GM12878 (cell line): Measurements from ENCODE around the gene GUCA1A. TPM values are rescaled to one million over a fixed set of nuclear protein-coding genes. Genes with fewer than 3 reads are reported as not detected.

Experiments used
- ATAC-seq: fragments of 200-7000 bp; cut with Tn5 transposase; 3 replicates; pipeline ENCODE4 v1.9.1; 2020; ENCODE audit warnings: mild to moderate bottlenecking, moderate library complexity
- BruUV-seq: library from RNA; stranded (reverse); fragments of 400-500 nt; replicated peaks from 2 replicates; lab custom pipeline; 2021; lab: Mats Ljungman, UMichigan
- CTCF ChIA-PET: fragments of 300-600 bp; sonication (Branson Sonifier 250); formaldehyde crosslinking; extraction: SDS; loops from one replicate; lab custom pipeline; 2021; ENCODE audit warnings: inconsistent platforms; lab: Yijun Ruan, JAX
- POLR2A ChIA-PET: fragments of 350-600 bp; formaldehyde crosslinking; extraction: SDS; loops from one replicate; lab custom pipeline; 2021; ENCODE audit warnings: inconsistent platforms; lab: Charles Lee
- RAD21 ChIA-PET: fragments of 300-600 bp; sonication (Branson Sonifier 250); formaldehyde crosslinking; loops from one replicate; lab custom pipeline; 2023; ENCODE audit warnings: antibody characterized with exemption; ENCODE audit not compliant: unreplicated experiment; lab: Charles Lee
- SMC1A ChIA-PET: fragments of 300-600 bp; sonication (Branson Sonifier 250); formaldehyde crosslinking; loops from one replicate; lab custom pipeline; 2023; ENCODE audit not compliant: unreplicated experiment, uncharacterized antibody; lab: Charles Lee
- DNase-seq: peaks from one replicate; pipeline ENCODE4 v3.0.0-alpha.2; 2011; ENCODE audit warnings: low read depth, low spot score
- FAIRE-seq: peaks from 3 replicates; lab custom pipeline; 2011; peaks lifted over from hg19 to GRCh38; lab: Jason Lieb, UNC
- H2AFZ ChIP-seq: 2 replicates; pipeline ENCODE4 v1.6.0; 2011; ENCODE audit warnings: low read depth, low read length, control low read depth; ENCODE audit not compliant: control insufficient read depth
- H3K27ac ChIP-seq: 2 replicates; pipeline ENCODE4 v1.5.1; 2011; ENCODE audit warnings: control low read depth; ENCODE audit not compliant: control insufficient read depth, insufficient read depth
- H3K27me3 ChIP-seq, 2 experiments: replicated peaks in 1 of 2; 2 replicates each; pipeline versions ENCODE4 v1.6.0 to v1.6.1; 2011; ENCODE audit warnings: low read length in 1 of 2; ENCODE audit not compliant: control insufficient read depth in 2 of 2, insufficient read depth in 2 of 2
- H3K36me3 ChIP-seq, 2 experiments: 2 replicates each; pipeline ENCODE4 v1.5.1; 2011; ENCODE audit warnings: low read length in 1 of 2; ENCODE audit not compliant: control insufficient read depth in 2 of 2, insufficient read depth in 2 of 2
- H3K4me1 ChIP-seq: 2 replicates; pipeline ENCODE4 v1.6.1; 2011; ENCODE audit warnings: mild to moderate bottlenecking, low read length, moderate library complexity, mixed read lengths; ENCODE audit not compliant: control insufficient read depth, insufficient read depth
- H3K4me2 ChIP-seq: 2 replicates; pipeline ENCODE4 v1.6.0; 2011; ENCODE audit warnings: control low read depth; ENCODE audit not compliant: control insufficient read depth, insufficient read depth
- H3K4me3 ChIP-seq: fragments of 200-600 bp; sonication (generic); 2 replicates; pipeline ENCODE4 v1.5.1; 2016
- H3K79me2 ChIP-seq: 2 replicates; pipeline ENCODE4 v1.6.0; 2011; ENCODE audit warnings: low read length; ENCODE audit not compliant: control insufficient read depth, insufficient read depth
- H3K9ac ChIP-seq: 2 replicates; pipeline ENCODE4 v1.8.0; 2011; ENCODE audit warnings: low read length, control low read depth, mixed read lengths; ENCODE audit not compliant: control insufficient read depth, insufficient read depth
- H3K9me3 ChIP-seq: replicated peaks from 3 replicates; pipeline ENCODE4 v1.5.1; 2011; ENCODE audit warnings: mild to moderate bottlenecking, low read length; ENCODE audit not compliant: control insufficient read depth, insufficient read depth
- H4K20me1 ChIP-seq: 2 replicates; pipeline ENCODE4 v1.6.0; 2011; ENCODE audit not compliant: control insufficient read depth, insufficient read depth
- ASH2L ChIP-seq: fragments of 300-600, 200-600 bp; sonication (generic); IDR thresholded peaks from 2 replicates; pipeline ENCODE4 v1.6.1; 2017; ENCODE audit warnings: low read depth, mild to moderate bottlenecking, borderline replicate concordance
- BCL11A ChIP-seq: IDR thresholded peaks from 2 replicates; pipeline ENCODE4 v1.6.1; 2011; ENCODE audit warnings: low read depth, low read length
- BCLAF1 ChIP-seq: fragments of 450-650 bp; IDR thresholded peaks from 2 replicates; pipeline ENCODE4 v1.6.1; 2017; ENCODE audit warnings: antibody characterized with exemption, mild to moderate bottlenecking, moderate library complexity
- CBX3 ChIP-seq: fragments of 200-600 bp; sonication (generic); IDR thresholded peaks from 2 replicates; pipeline ENCODE4 v1.6.1; 2016; ENCODE audit warnings: low read depth, borderline replicate concordance
- CEBPB ChIP-seq, 2 experiments: fragments of 150-350 bp in 1 of 2; IDR thresholded peaks; 2 replicates each; pipeline ENCODE4 v1.6.1; 2012 to 2014; ENCODE audit warnings: low read depth in 2 of 2, low read length in 2 of 2, borderline replicate concordance in 1 of 2, inconsistent platforms in 1 of 2
- CHD2 ChIP-seq: IDR thresholded peaks from 2 replicates; pipeline ENCODE4 v1.6.1; 2011; ENCODE audit warnings: low read depth, low read length, improper control_type of control experiment, borderline replicate concordance
- CHD4 ChIP-seq: fragments of 200-600 bp; sonication (generic); IDR thresholded peaks from 2 replicates; pipeline ENCODE4 v1.6.1; 2016; ENCODE audit warnings: mild to moderate bottlenecking
- DPF2 ChIP-seq: fragments of 450-650 bp; IDR thresholded peaks from 2 replicates; pipeline ENCODE4 v1.6.1; 2017; ENCODE audit warnings: mild to moderate bottlenecking
- HDAC2 ChIP-seq: fragments of 200-600 bp; sonication (generic); IDR thresholded peaks from 2 replicates; pipeline ENCODE4 v1.6.1; 2017
- MYB ChIP-seq: fragments of 150-350 bp; IDR thresholded peaks from 2 replicates; pipeline ENCODE4 v1.6.1; 2014; ENCODE audit warnings: mild to moderate bottlenecking, low read depth, low read length, borderline replicate concordance
- NFYA ChIP-seq: IDR thresholded peaks from 2 replicates; pipeline ENCODE4 v1.6.1; 2011; ENCODE audit warnings: low read depth, mild to moderate bottlenecking, low read length, improper control_type of control experiment, borderline replicate concordance
- PAX5 ChIP-seq: IDR thresholded peaks from 2 replicates; pipeline ENCODE4 v1.6.1; 2011; ENCODE audit warnings: low read depth, low read length, borderline replicate concordance
- PAX8 ChIP-seq: fragments of 450-650 bp; IDR thresholded peaks from 2 replicates; pipeline ENCODE4 v1.6.1; 2017; ENCODE audit warnings: mild to moderate bottlenecking, moderate library complexity
- POLR2A ChIP-seq: IDR thresholded peaks from 2 replicates; pipeline ENCODE4 v1.6.1; 2011; ENCODE audit warnings: low read depth, mild to moderate bottlenecking, low read length
- POLR2AphosphoS2 ChIP-seq: IDR thresholded peaks from 2 replicates; pipeline ENCODE4 v1.6.1; 2011; ENCODE audit warnings: low read depth, mild to moderate bottlenecking, low read length, improper control_type of control experiment, moderate library complexity
- PRDM15 ChIP-seq: fragments of 450-650 bp; formaldehyde crosslinking; IDR thresholded peaks from 2 replicates; pipeline ENCODE4 v1.4.0; 2020; ENCODE audit warnings: mild to moderate bottlenecking, moderate library complexity
- SMC3 ChIP-seq: IDR thresholded peaks from 2 replicates; pipeline ENCODE4 v1.6.1; 2011; ENCODE audit warnings: low read length, improper control_type of control experiment, borderline replicate concordance
- SREBF1 ChIP-seq: IDR thresholded peaks from 2 replicates; pipeline ENCODE4 v1.6.1; 2012; ENCODE audit warnings: mild to moderate bottlenecking, low read length
- ZZZ3 ChIP-seq: IDR thresholded peaks from 2 replicates; pipeline ENCODE4 v1.6.1; 2011; ENCODE audit warnings: low read depth; ENCODE audit not compliant: control insufficient read depth, insufficient read length
- WGBS: methylation state at CpG from one replicate; pipeline ENCODE4 v1.1.6; 2016; ENCODE audit warnings: low lambda C conversion rate; ENCODE audit not compliant: insufficient replicate concordance, insufficient coverage; ENCODE audit errors: missing lambda C conversion rate; 5-methylcytosine and 5-hydroxymethylcytosine counted together
- in situ Hi-C: fragments of 300-500 bp; cut with MboI; formaldehyde crosslinking; loops from 9 replicates; pipeline ENCODE4 v1.14.3; 2018; ENCODE audit warnings: mixed read lengths
- intact Hi-C: fragments of 100-400 bp; cut with micrococcal nuclease; formaldehyde crosslinking; loops from one replicate; pipeline ENCODE4 v1.14.2; 2022; ENCODE audit not compliant: unreplicated experiment
- polyA plus RNA-seq, 11 experiments: library from polyadenylated mRNA; depleted of rRNA in 4 of 11; unstranded in 6 of 11; stranded (reverse) in 5 of 11; fragments of >200 nt; fragmentation: Nextera tagmentation in 4 of 11; fragmentation: Illumina TruSeq in 1 of 11; extraction: Ambion mirVana in 4 of 11; extraction: Trizol in 1 of 11; gene quantifications; 1 replicate in 1 of 11; 2 replicates in 10 of 11; pipeline versions ENCODE4 v1.2.1 to v1.2.3, GENCODE V29; 2011 to 2016; ENCODE audit warnings: inconsistent platforms in 2 of 11, missing spikeins in 2 of 11, low read depth in 1 of 11
- total RNA-seq, 4 experiments: library from RNA; depleted of rRNA in 3 of 4; stranded (reverse); fragments of >200 nt in 3 of 4; fragmentation: Illumina TruSeq in 1 of 4; extraction: Trizol in 1 of 4; gene quantifications; 2 replicates each; pipeline versions ENCODE4 v1.2.1 to v1.2.3, GENCODE V29; 2013 to 2021

GUCA1A gene
- total and polyA plus RNA-seq, 10 of the 15 experiments (the other 5 are each of a cell fraction or from before 2014, with no cell fraction given): not detected

DNA sequence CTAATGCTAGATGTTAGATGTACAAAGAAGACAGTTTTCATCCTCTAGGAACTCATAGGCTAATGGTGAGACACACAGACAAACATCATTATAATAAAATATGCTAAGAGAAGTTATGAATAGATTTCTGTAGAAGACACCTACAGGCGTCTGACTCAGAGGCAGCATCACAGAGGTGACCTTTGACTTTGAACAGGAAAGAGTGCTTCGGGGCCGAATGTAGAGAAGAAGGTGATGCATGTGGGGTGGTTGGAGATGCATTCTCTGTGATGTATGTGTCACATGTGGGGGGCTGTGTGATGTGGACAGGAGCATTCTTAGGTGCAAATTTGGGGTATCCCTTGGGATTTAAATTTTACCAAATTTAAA, 6.8 kb downstream of the GUCA1A start:
- H3K79me2 ChIP-seq: no peaks in the 10 kb centered on the region
- no TSS peak for BruUV-seq
- H3K4me3 ChIP-seq: no peak overlapping the region
- in situ Hi-C loops: no loop called here
- POLR2A ChIA-PET: no interaction called here
- no peak overlapping the region for H2AFZ ChIP-seq
- H3K4me1 ChIP-seq: no peaks in the 10 kb centered on the region
- FAIRE-seq (no peak), ATAC-seq (no peak), DNase-seq (no peak)
- no peak overlapping the region for H3K4me2 ChIP-seq
- no peaks in the 10 kb centered on the region for H4K20me1 ChIP-seq
- TF ChIP-seq HDAC2: no peak
- TF ChIP-seq PAX5: no peak
- TF ChIP-seq NFYA: no peak
- TF ChIP-seq POLR2A: no peak
- no peak for TF ChIP-seq BCL11A
- TF ChIP-seq MYB: no peak
- TF ChIP-seq BCLAF1: no peak
- no peak for TF ChIP-seq CHD4
- TF ChIP-seq ASH2L: no peak
- no peak for TF ChIP-seq SREBF1
- no peak for TF ChIP-seq CBX3
- TF ChIP-seq DPF2: no peak
- TF ChIP-seq PAX8: no peak
- no peak for TF ChIP-seq PRDM15
- TF ChIP-seq ZZZ3: no peak
- no peak for TF ChIP-seq CEBPB (IDR thresholded peaks at IDR 0.05; ENCODE audit: borderline replicate concordance in 1 of 2, low read depth in 2 of 2, low read length in 2 of 2)
- TF ChIP-seq SMC3: no peak
- TF ChIP-seq CHD2: no peak
- TF ChIP-seq POLR2AphosphoS2: no peak
- H3K27me3 ChIP-seq: no peaks in the 10 kb centered on the region
- 15% methylated on average over 3 of the region's 3 CpGs for WGBS
- H3K27ac ChIP-seq: no peak overlapping the region
- H3K9me3 ChIP-seq: no peaks in the 10 kb centered on the region
- CTCF ChIA-PET: interaction anchor here (1.7 kb wide), 1 partner anchor 35 kb away, joined by 4 read pairs; no protein-coding TSS in a partner anchor
- SMC1A ChIA-PET: interaction anchor here (1.1 to 1.6 kb wide), 3 partner anchors 35 to 546 kb away, joined by 3 to 5 read pairs (median 3); no protein-coding TSS in a partner anchor
- intact Hi-C loops: no loop called here
- RAD21 ChIA-PET: interaction anchor here (0.6 kb wide), 1 partner anchor 116 kb away, joined by 3 read pairs; no protein-coding TSS in a partner anchor
- no peak overlapping the region for H3K9ac ChIP-seq
- no peaks in the 10 kb centered on the region for H3K36me3 ChIP-seq
